GM18505 (cell line): ENCODE measurements around the gene CARD11.
"Not testable (repeated sequence)": the region's sequence is repeated elsewhere in the genome, so short reads cannot be mapped to it uniquely, and the experiment has no call there.

Source experiments
- ATAC-seq: cut with Tn5 transposase; IDR thresholded peaks from one replicate; pipeline ENCODE4 v1.9.1; 2021; ENCODE audit not compliant: unreplicated experiment
- POLR2A ChIP-seq: IDR thresholded peaks from 4 replicates; pipeline ENCODE4 v1.6.1; 2011; ENCODE audit warnings: borderline replicate concordance; ENCODE audit not compliant: insufficient read depth, insufficient read length; ENCODE audit errors: extremely low read depth

Gene CARD11

DNA sequence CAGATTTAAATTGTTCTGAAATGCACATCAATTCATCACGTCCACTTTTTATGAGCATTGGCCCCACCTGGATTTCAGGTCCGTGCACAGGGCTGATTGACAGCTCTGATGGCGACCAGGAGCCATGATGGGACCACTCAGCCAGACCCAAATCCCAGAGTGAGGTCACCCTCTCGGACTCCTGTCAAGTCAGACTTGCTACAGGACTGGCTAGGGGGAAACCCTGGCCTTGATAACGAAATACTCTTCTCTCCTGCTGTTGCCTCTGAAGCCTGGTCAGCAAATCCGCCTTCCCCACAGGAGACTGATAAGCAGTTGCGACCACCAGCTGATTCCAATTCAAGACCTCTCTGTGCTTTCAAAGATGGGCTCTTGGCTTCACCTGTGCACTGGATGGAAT, 76.4 kb downstream of the CARD11 start:
- no peak for ATAC-seq
- TF ChIP-seq POLR2A, result no peak

DNA sequence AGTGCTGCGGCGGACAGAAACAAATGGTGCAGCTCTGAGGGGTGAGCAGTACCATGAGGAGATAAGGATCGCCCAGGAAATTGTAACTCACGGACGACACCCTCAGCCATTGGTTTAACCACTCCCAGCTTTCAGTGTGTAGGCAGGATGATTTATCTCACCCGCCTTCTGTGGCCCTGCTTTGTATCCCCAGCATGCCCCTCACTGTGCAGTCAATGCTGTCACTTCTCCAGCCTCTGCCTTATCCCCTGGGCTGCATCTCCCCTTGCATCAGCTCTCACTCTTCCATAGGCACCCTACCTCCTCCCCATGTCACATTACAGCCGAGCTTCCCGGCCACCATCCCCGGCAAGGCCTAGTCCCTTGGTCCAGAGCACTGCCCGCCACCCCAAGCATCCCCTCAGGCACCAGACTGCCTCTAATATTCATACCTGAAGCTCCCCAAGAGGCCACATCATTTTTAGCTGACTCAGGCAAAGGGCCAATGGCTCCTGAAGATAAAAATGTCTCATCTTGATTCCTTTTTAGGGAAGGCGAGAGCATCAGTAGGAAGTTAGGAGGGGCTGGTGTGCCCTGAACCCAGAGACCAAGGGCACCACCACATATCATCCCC, 77.1 kb downstream of the CARD11 start:
- no peak for TF ChIP-seq POLR2A
- no peak for ATAC-seq

DNA sequence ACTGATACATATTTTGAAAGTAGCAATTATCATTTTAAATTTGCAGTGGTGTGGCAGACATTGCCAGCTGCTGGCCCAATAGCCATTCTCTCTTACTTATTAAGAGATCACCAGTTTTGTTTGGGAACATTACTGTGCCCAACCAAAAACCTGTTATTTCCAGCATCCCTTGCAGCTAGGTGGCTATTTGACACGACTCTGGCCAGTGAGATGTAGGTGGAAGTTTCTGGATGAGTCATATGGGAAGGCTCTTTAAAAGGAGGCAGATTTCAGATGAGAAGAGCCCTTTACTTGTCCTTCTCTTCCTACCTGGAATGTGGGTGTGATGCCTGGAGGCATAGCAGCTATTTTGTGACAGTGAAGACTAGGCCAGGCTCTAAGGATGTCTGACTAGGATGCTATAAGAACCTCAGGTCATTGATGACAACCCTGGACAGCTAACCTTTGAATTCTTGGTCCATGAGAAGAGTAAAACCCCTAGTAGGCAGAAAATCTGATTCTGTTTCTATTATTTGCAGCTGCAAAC, 77.9 kb downstream of the CARD11 start:
- no peak for TF ChIP-seq POLR2A
- ATAC-seq, result no peak

DNA sequence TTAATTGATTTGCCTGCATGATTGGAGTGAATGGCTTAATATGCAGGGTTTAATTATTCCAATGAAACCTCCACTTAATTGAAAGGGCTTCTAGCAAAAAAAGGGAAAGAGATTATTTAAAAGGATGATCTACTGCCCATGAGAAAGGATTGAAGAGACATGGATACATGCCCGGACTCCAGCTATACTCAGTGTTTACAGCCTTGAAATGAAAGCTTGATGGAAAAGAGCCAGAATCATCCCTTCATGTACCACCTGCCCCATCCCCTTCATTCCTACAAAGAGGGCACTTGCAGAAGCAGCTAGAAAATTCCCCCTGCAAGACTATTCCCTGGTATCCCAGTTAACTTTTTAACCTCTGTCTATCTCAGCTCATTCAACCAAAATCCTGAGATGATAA, 78.4 kb downstream of the CARD11 start:
- no peak for TF ChIP-seq POLR2A
- no peak for ATAC-seq

DNA sequence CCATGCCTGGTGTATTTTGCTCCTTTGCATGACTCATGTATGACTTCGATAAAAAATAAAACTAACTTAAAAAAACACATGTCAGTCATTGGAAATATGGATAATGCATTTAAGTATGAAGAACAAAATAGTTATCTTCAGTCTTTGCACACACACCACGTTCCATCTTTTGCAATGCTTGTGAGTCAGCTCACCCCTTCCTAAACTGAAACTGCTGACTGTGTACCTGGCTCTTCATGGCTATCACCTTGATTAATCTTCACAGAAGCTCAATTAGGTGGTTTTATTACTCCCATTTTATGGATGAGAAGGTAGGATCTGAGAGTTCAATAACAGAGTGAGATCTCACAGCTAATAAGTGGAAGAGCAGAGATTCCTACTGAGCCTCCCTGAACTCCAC, 79.5 kb downstream of the CARD11 start:
- TF ChIP-seq POLR2A, result no peak
- ATAC-seq, result no peak

DNA sequence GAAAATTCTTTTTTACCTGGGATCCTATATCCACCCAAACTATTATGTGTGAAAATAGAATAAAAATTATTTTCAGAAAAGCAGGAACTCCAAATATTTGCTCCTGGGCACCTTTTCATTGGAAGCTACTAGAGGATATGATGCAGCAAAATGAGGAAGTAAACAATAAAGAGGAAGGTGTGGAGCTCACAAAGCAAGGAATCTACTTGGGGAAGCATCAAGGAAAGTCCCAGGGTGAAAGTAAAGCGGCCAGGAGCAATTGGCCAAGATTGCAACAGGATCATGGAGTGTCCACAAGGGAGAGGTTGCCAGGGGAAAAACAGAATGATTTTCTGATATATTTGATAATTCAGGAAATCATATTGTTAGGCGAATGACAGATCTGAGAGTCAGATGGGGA, 80.8 kb downstream of the CARD11 start:
- TF ChIP-seq POLR2A, result no peak

DNA sequence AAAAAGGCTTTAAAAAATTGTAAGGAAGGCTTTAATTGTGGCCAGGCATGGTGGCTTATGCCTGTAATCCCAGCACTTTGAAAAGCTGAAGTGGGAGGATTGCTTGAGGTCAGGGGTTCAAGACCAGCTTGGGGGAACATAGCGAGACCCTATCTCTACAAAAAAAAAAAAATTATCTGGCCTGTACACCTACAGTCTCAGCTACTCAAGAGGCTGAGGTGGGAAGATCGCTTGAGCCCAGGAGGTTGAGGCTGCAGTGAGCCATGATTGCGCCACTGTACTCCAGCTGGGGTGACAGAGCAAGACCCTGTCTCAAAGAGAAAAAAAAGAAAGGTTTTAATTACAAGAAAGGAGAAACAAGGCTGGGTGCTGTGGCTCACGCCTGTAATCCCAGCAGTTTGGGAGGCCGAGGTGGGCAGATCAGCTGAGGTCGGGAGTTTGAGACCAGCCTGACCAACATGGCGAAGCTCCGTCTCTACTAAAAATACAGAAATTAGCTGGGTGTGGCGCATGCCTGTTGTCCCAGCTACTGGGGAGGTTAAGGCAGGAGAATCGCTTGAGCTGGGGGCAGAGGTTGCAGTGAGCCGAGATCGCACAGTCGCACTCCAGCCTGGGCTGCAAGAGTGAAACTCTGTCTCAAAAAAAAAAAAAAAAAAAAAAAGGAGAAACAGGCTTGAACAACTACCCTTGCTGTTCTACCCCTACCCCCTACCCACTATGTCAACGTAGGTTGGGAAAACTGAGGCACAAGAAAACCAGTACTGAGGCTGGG, 83.7 kb downstream of the CARD11 start:
- no peak for ATAC-seq

More for the DNA sequence above, 80.8 kb downstream of the CARD11 start:
- ATAC-seq, result no peak

DNA sequence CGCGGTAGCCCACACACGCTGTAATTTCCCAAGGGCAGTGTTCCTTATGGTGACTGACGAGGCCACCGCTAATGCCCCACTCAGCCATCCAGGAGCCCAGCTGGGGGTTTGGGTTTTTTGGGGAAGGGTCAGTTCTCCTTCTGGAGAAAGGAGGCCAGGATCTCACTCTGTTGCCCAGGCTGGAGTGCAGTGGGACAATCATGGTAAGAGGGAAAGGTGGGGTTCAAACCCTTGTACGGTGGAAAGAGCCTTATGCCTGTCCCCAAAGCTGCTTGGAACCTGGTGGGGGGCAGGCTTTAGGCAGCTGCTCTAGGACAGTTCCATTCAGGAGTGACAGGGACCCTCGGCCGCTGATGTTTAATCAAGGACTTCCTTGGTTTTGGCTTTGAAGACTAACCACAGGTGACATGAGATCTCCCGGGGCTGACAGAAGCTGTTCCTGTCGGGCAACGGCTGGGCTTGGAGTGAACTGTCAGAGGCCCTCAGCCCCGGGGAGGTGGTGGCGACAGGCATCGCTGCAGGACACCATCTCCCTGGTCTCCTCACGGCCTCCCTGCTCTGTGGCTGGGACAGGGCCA, 84.5 kb downstream of the CARD11 start:
- no peak for TF ChIP-seq POLR2A
- ATAC-seq, result no peak

More for the DNA sequence above, 83.7 kb downstream of the CARD11 start:
- no peak for TF ChIP-seq POLR2A

DNA sequence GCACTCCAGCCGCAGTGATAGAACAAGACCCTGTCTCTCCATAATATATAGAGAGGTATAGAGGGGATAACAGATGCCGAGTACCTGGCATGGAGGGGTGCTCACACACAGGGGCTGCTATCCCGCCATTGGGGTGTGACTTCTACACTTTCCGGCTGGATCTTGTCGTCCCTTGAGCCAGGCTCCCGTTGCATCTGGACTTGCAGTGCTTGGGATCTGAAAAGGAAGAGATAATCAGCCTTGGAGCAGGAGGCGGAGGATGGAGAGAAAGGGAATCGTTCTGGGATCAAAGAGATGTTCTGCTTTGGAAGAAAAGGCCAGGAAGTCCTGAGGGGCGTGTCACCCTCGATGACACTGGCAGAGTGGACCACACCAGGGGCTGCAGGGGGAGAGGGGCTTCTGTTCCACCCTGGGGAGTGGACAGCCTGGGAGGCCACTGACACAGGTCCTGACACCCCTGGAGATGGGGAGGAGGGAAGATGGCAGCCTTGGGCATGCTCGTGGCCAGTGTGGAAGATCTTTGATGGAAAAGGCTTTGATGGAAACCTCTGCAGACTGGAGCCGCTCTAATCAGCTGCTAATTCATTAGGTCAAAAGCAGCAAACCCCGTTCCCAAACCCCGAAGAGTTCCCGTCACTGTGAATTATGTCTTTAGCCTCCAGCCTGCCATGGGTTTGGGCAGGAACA, 85.1 kb downstream of the CARD11 start:
- ATAC-seq, result no peak
- TF ChIP-seq POLR2A, result no peak

DNA sequence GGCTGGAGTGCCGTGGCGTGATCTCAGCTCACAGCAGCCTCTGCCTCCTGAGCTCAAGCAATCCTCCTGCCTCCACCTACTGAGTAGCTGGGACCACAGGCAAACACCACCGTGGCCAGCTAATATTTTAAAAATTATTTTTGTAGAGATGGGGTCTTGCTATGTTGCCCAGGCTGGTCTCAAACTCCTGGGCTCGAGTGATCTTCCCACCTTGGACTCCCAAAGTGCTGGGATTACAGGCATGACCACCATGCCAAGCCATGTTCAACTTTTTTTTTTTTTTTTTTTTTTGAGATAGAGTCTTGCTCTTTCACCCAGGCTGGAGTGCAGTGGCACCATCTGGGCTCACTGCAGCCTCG, 86.3 kb downstream of the CARD11 start:
- ATAC-seq, result not testable (repeated sequence)

DNA sequence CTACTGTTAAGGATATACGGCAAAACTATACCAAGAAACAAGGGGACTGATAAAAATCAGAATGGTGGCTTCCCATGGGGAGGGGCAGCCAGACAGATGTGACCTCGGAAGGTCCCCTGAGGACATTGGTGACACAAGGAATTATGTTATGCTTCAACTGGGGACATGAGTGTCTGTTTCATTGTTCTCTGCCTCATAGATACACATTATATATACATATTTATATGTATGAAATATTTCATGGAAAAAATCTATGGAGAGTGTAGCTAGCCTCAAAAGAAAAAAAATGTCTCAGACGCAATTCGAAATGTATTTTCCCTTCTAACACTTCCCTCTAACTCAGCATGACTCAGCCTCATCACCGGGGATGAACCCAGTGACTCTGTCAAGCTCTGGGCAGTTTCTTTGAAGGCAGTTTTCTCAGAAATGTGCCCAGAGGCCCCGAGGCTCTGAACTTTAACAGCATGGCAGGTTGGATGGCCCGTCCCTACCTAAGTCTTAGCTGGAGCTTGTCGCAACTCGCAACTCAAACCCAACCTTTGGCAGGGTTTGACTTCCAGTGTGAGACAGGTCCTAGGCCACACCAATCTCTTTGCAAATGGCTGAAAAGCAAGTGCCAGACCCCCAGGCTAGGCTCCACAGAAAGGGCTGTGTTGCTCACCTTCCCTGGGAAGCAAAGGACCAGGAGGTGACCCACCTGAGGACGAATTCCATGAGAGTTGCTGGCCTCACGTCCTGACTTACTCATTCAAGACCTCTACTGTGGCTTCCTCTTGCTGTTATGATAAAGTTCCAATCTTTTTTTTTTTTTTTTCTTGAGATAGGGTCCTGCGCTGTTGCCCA, 86.9 kb downstream of the CARD11 start:
- no peak for ATAC-seq
- no peak for TF ChIP-seq POLR2A

DNA sequence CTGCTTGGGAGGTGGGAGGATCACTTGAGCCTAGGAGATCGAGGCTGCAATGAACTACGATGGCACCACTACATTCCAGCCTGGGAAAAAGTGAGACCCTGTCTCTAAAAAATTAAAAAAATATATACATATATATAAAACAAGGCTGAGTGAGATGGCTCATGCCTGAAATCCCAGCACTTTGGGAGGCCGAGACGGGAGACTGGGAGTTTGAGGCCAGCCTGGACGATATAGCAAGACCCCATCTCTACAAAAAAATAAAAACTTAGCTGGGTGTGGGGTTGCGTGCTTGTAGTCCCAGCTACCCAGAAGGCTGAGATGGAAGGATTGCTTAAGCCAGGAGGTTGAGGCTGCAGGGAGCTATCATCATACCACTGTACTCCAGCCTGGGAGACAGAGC, 87.6 kb downstream of the CARD11 start:
- no peak for ATAC-seq
- TF ChIP-seq POLR2A, result no peak

DNA sequence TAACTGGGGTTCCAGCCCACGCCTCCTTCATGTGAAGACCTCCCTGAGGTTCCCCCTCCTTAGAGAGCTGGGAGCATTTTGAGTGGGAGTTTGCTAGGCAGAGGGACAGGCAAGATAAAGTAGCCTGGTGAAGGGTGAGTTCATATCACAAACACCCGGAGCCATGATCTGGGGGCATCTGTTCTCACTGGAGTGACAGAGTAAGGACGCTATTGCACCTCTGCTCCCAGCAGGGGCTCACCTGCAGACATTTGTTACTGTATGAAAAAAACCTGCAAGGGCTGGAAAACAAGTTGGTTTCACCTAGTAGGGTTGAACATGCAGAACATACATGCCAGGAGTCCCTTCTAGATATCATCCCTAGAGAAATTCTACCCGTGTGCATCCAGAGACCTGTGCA, 88.4 kb downstream of the CARD11 start:
- TF ChIP-seq POLR2A, result no peak
- ATAC-seq, result no peak

DNA sequence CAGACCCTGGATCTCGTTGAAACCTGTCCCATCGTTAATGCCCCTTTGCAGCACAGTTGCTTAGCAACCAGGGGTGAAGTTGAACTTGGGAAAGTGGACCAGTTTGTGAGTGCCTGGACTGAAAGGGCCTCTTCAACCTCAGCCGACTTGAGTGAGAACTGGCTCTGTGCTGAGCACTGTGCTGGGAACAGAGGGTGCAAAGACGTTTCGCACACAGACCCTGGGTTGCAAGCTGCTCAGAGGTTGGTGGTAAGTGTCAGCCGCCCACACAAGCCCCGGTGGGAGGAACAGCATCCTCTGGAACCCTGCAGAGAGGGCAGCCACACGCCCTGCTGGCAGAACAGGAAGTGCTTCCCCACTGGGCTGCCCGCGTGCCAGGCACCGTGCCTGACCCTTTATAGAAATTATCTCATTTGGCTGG, 89.2 kb downstream of the CARD11 start:
- ATAC-seq, result no peak
- TF ChIP-seq POLR2A, result no peak
